ENCODE data around the gene PDLIM4.

Gene PDLIM4

DNA sequence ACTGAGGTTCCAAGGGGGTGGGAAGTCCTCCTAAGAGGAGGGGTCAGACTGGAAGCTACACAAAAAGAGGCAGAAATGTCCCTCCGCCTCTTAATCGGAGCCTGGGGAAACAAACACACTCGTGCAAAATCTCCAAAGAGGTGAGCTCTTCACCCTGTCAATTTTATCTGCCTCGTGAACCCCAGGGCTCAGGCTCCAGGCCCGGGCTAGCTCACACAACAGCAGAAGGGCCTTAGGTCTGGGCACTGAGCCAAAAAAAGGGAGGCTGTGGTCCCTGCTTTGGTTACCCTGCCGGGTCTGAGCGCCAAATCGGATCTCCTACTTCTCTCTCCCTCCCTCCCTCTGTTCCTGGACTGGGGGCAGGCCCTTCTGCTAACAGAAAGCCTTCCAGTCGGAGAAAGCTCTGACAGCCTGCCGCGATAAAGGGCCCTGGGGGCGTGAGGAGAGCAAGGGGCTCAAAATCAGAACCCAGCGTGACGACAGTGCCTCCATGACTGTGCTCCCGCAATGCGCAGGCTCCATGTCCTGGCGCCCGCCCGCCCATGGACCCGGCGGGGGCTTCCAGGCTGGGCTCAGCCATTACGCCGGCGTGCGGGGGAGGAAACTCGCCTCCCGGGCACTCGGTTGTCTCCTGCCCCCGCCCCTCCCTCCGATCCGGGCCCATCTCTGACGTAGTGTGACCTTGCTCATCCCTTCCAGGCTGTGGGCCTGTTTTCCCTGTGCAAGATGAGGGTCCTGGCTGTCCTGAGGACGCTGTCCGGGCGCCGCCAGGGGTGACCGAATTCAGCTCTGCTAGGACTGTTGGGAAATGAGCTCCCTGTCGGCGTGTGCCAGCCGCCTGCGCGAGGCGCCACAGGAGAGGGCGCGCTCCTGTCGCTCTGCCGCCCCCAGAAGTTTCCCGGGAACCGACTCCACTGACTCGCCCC, 35.8 kb downstream of the PDLIM4 start:
- peak; percentile 90 to 96 (median 94) for DNase-seq

- peak; percentile 88 to 90 (median 89) for DNase-seq
Observed at GRCh38 chr5:132293992-132294727, 36.7 kb downstream of the PDLIM4 start, which contains the start of gene SLC22A4. SLC22A4 (plus strand) TSS chr5:132294394; CDS start chr5:132294617, 223 bp downstream.

DNA sequence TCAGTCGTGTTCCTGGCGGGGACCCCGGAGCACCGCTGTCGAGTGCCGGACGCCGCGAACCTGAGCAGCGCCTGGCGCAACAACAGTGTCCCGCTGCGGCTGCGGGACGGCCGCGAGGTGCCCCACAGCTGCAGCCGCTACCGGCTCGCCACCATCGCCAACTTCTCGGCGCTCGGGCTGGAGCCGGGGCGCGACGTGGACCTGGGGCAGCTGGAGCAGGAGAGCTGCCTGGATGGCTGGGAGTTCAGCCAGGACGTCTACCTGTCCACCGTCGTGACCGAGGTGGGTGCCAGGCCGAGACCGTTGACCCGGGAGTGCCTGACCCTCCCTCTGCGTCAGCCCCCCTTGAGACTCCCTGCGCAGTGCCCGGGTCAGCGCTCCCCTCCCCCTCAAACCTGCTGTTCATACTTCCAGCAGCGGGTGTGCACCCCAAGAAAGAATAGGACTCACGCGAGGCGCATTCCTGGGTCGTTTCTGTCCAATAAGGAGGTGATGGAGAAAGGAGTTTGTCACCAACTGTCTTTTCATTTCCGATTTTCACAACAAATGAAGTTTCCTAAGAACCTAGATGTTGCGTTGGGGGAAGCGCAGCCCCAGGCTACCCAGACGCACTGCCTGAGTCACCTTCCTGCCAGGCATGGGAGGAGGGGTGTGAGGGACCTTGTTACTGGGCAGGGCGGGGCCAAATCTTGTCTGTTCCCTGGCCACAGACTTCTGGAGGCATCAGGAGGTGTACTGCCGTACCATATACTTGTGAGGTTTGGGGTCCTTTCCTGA, 37.4 kb downstream of the PDLIM4 start:
- peak in 2 of 3 experiments; percentile 21 to 26 for DNase-seq

DNA sequence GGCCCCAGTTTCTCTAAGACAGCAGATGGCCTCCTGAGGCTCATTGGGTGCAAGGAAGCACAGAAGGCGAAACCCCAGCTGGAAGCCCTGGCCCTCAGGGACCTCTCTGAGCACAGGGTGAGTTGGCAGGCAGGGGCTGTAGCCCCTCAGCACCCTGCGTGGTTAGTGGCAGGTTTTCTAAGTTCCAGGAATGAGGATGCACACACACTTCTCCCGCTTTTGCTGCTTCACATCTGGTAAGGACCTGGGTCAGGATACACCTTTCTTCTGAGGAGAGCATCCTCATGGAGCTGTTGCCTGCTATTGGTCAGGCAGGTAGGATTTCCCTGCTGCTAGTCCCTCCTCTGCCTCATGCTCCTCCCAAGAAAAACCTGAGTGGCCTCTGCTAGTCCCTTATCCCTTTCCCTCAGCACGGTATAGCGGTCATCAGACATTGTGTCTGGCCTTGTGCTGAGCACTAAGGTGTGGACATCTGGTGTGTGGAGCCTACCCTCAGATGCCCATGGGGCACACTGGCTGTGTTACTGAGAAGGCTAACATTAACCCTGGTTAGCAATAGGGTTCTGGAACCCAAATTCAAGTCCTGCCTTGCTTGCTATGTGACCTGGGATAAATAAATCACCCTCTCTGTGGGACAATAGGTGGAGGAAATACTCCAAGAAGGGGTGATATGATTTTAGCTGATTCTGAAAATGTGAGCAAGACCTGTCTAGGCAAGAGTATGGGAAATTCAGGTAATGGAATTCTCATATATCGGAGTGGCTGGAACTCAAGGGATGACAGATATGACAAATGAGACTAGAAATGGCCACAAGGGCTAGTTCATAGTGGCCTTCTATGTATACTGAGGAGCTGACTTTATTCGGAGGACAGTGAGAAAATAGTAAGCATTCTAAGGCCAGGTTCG, 38.3 kb downstream of the PDLIM4 start:
- DNase-seq = peak in 1 of 3 experiments; percentile 26

- DNase-seq = no peak
Observed at GRCh38 chr5:132296412-132297016, 39.0 kb downstream of the PDLIM4 start.

GRCh38 chr5:132297211-132297940, 39.9 kb downstream of the PDLIM4 start:
- no peak for DNase-seq

DNA sequence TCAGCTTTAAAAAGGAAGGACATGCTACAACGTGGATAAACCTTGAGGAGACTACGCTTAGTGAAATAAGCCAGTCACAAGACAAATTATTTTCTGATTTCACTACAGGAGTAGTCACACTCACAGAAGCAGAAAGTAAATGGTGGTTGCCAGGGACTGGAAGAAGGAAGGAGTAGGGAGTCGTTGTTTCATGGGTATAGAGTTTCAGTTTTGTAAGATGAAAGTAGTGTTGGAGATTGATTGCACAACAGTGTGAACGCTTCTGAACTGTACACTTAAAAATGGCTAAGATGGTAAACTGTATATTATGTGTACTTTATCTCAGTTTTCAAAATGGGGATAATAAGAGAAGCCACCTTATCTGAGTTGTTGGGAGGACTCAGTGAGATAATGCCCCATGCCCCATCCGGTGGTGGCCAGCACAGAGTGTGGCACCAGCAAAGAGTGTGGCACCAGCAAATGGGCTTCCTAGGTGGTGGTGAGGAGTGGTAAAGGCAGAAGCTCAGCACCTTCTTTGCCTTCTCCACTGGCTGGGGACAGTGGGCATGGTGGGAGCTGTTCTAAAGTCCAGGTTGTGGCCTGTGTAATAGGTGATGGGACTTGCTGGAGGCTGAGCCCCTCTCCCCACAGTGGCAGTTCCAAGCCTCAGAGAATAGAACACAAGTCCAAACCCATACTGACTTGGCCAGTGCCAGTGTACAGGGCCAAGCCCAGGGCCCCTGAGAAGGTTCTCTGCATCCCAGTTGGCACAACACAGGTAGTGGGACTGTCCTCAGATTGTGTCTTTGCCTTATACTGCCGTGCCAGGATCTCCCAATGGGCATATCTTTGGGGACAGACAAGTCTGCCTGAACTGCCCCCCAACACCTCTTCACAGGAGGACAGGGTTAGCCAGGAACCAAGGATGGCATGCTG, 41.1 kb downstream of the PDLIM4 start:
- DNase-seq = no peak

GRCh38 chr5:132299917-132300316, 42.4 kb downstream of the PDLIM4 start:
- DNase-seq = no peak

DNA sequence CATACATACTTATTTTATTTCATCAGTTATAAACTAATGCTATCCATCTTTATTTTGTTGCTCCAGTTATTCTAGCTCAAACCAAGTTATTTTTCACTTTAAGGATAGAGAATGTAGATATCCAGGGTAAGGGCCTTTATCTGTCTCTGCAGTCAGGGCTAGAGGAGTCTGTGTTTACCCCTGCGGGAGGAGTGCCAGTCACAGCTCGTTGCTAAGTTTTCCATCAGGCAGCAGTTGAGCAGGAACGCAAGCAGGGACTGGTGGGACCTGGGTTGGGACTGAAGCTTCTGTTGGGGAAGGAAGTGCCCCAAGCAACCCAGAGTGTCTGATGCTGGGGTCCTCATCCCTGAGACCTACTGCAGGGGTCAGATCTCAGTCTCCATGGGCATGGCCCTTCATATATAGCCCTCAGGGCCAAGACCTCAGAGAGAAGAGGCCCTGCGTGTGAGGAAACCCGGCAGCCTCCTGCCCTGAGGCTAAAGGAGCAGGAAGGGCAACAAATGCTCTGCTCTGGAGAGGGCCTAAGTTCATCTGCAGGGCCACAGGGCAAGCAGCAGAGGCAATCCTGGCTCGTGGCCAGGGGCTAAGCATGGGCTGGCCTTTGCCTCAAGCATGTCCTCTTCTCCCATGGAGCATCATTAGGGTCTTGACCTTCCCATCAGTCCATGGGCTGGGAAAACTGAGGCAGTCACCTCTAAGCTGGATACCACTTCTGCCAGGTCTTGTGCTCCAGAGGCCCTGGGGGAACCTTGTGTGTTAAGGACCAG, 43.3 kb downstream of the PDLIM4 start:
- peak in 2 of 3 experiments; percentile 3 to 6 for DNase-seq

- DNase-seq = peak in 2 of 3 experiments; percentile 24 to 66
Observed at GRCh38 chr5:132301344-132302271, 44.1 kb downstream of the PDLIM4 start.

DNA sequence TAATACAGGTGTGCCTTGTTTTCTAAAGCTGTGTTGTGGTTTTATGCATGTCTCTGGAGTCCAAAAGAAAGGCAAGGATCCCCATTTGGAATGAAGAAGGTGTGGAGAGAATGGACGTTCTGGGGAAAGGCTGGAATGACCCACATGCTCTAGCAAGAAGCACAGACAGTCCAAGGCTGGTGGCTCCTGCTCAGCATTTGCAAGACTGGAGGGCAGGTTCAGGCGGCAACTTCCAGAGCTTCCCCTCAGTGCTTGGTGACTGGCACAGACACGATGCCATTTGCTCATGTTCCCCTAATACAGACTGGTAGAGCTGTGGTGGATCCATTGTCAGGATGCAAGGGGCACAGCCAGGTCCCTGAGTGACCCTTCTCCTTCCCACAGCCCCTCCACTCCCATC, 44.9 kb downstream of the PDLIM4 start:
- no peak for DNase-seq

- DNase-seq = no peak
Observed at GRCh38 chr5:132303589-132303988, 46.1 kb downstream of the PDLIM4 start.

- no peak for DNase-seq
Observed at GRCh38 chr5:132305420-132305819, 47.9 kb downstream of the PDLIM4 start.

GRCh38 chr5:132308701-132309100, 51.2 kb downstream of the PDLIM4 start:
- DNase-seq = no peak

GRCh38 chr5:132309679-132310078, 52.2 kb downstream of the PDLIM4 start:
- no peak for DNase-seq

- no peak for DNase-seq
Observed at GRCh38 chr5:132310141-132310834, 52.8 kb downstream of the PDLIM4 start.

DNA sequence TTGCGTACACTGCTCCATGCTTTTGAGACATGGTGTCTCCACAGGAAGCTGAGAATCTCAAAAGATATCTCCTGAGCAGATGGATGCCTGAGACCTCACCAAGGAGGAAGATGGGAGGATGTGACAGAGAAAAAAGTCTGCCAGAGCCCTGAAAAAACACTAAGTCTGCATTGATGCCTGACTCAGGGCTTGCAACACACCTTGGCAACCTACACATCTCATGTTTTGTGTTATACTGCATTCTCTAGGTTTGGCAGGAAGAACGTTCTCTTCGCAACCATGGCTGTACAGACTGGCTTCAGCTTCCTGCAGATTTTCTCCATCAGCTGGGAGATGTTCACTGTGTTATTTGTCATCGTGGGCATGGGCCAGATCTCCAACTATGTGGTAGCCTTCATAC, 55.9 kb downstream of the PDLIM4 start:
- no peak for DNase-seq
